ENCODE data around the gene GPR151.
"Not testable (repeated sequence)": the region's sequence is repeated elsewhere in the genome, so short reads cannot be mapped to it uniquely, and the experiment has no call there.

The GPR151 gene

GRCh38 chr5:146516151-146516475 is at the start of gene GPR151:
GPR151 (minus strand) TSS chr5:146516190; CDS start chr5:146516113, 77 bp downstream.
- peak; percentile 6 for DNase-seq (ENCODE audit: low spot score)

GRCh38 chr5:146564007-146564762 is 48.2 kb upstream of the GPR151 start:
- no peak for DNase-seq (ENCODE audit: low spot score)

- no peak for DNase-seq (ENCODE audit: low spot score)
Observed at GRCh38 chr5:146562461-146562860, 46.5 kb upstream of the GPR151 start.

GRCh38 chr5:146561711-146562110 is 45.7 kb upstream of the GPR151 start:
- no peak for DNase-seq (ENCODE audit: low spot score)

GRCh38 chr5:146560205-146560812 is 44.3 kb upstream of the GPR151 start:
- DNase-seq (ENCODE audit: low spot score) = peak; percentile 30

GRCh38 chr5:146556884-146557283 is 40.9 kb upstream of the GPR151 start:
- DNase-seq (ENCODE audit: low spot score) = not testable (repeated sequence)

- DNase-seq (ENCODE audit: low spot score) = no peak
Observed at GRCh38 chr5:146553446-146553845, 37.5 kb upstream of the GPR151 start.

GRCh38 chr5:146549615-146550014 is 33.6 kb upstream of the GPR151 start:
- DNase-seq (ENCODE audit: low spot score) = no peak

GRCh38 chr5:146548781-146549449 is 32.9 kb upstream of the GPR151 start:
- DNase-seq (ENCODE audit: low spot score) = no peak

GRCh38 chr5:146544232-146544631 is 28.2 kb upstream of the GPR151 start:
- no peak for DNase-seq (ENCODE audit: low spot score)

GRCh38 chr5:146541958-146542849 is 26.2 kb upstream of the GPR151 start:
- peak; percentile 64 for DNase-seq (ENCODE audit: low spot score)

GRCh38 chr5:146540414-146540813 is 24.4 kb upstream of the GPR151 start:
- DNase-seq (ENCODE audit: low spot score) = no peak

- DNase-seq (ENCODE audit: low spot score) = no peak
Observed at GRCh38 chr5:146539973-146540372, 24.0 kb upstream of the GPR151 start.

GRCh38 chr5:146538432-146538831 is 22.4 kb upstream of the GPR151 start:
- DNase-seq (ENCODE audit: low spot score) = no peak

GRCh38 chr5:146533882-146534281 is 17.9 kb upstream of the GPR151 start:
- DNase-seq (ENCODE audit: low spot score) = no peak

GRCh38 chr5:146533260-146533857 is 17.4 kb upstream of the GPR151 start:
- peak; percentile 65 for DNase-seq (ENCODE audit: low spot score)

- no peak for DNase-seq (ENCODE audit: low spot score)
Observed at GRCh38 chr5:146529984-146530383, 14.0 kb upstream of the GPR151 start.

GRCh38 chr5:146528236-146528635 is 12.2 kb upstream of the GPR151 start:
- DNase-seq (ENCODE audit: low spot score) = no peak

GRCh38 chr5:146527785-146528184 is 11.8 kb upstream of the GPR151 start:
- no peak for DNase-seq (ENCODE audit: low spot score)

GRCh38 chr5:146523698-146524097 is 7.7 kb upstream of the GPR151 start:
- DNase-seq (ENCODE audit: low spot score) = no peak

GRCh38 chr5:146521403-146522106 is 5.6 kb upstream of the GPR151 start:
- DNase-seq (ENCODE audit: low spot score) = no peak

Measured in AG08395 (cell line).